GM13976 (cell line): ENCODE results near the gene IL1B.

Experiments
- DNase-seq: peaks from one replicate; pipeline ENCODE4 v3.0.0; 2012; ENCODE audit warnings: low spot score
- CTCF ChIP-seq: IDR thresholded peaks from 2 replicates; pipeline ENCODE4 v1.5.1; 2012; ENCODE audit warnings: borderline replicate concordance, mild to moderate bottlenecking; ENCODE audit not compliant: insufficient read depth; ENCODE audit errors: extremely low read depth, missing control alignments, control extremely low read depth
- in situ Hi-C: fragments of 300-500 bp; cut with MboI; formaldehyde crosslinking; loops from one replicate; pipeline ENCODE4 v1.12.0; 2022; ENCODE audit warnings: low sequenced_read_pairs, mixed read lengths, inconsistent platforms; ENCODE audit not compliant: unreplicated experiment

Gene IL1B

DNA sequence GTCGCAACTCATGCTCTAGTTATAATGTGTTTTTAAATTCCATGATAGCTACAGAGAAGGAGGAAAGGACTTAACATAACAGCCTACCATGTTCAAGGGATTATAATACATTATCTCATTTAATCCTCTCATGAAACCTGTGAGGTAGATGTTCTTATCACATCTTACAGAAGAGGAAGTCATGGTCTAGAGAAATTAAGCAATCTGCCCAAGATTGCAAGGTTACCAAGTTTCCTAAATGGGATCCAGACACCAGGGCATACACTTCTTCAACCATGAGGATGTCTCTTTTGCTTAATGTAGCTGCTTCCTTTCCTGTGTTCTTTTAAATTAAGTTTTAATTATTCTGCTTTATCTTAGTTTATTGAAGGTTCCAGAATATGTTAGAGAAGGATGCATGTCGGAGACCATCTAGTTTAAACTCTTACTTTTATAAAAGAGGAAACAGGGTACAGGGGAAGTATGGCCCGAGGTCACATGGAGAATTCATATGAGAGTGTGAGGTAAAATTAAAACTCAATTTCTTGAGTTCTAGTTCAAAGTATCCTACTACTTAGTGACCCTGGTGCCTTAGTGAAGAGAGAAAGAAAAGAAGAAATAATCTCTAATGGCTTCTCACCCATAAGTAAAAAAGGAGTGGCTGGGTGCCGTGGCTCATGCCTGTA lies 48.7 kb downstream of the IL1B start:
- in situ Hi-C loops = no loop called here
- no peak for TF ChIP-seq CTCF
- no peak for DNase-seq

DNA sequence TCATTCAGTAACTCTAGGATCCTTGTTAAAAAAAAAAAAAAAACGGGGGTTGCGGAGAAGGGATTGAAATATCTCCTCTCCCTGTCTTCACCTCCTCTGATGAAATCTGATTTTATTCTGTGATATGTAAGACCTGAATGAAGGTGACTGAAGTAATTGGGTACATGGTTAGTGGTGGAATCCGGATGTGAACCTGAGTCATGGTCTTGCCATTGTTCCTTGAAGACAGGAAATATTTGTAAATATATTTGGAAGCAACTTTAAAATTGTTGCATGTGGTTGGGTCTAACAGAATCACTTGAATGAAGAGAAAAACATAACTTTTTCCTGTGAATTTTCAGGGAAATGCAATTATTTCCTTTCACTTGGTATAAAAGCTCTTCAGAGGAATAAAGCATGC lies 49.3 kb downstream of the IL1B start:
- DNase-seq = no peak
- in situ Hi-C loops = no loop called here
- no peak for TF ChIP-seq CTCF

- TF ChIP-seq CTCF = no peak
- no peak for DNase-seq
- in situ Hi-C loops = no loop called here
Observed at GRCh38 chr2:112784199-112785189, 52.1 kb downstream of the IL1B start, which contains the start of gene IL1A. TSS of gene IL1A (minus strand) at chr2:112784493. CDS start at chr2:112783770, 723 bp downstream.

- in situ Hi-C loops = no loop called here
- TF ChIP-seq CTCF = no peak
- DNase-seq = no peak
Observed at GRCh38 chr2:112783187-112783714, 53.3 kb downstream of the IL1B start.

GRCh38 chr2:112782234-112782799 lies 54.3 kb downstream of the IL1B start:
- TF ChIP-seq CTCF = no peak
- peak; percentile 39 for DNase-seq
- in situ Hi-C loops = no loop called here
